Measurements from ENCODE around the gene THTPA.
A peak's percentile ranks its signal among the peaks of the same experiment; 100 is the strongest.

THTPA gene

DNA sequence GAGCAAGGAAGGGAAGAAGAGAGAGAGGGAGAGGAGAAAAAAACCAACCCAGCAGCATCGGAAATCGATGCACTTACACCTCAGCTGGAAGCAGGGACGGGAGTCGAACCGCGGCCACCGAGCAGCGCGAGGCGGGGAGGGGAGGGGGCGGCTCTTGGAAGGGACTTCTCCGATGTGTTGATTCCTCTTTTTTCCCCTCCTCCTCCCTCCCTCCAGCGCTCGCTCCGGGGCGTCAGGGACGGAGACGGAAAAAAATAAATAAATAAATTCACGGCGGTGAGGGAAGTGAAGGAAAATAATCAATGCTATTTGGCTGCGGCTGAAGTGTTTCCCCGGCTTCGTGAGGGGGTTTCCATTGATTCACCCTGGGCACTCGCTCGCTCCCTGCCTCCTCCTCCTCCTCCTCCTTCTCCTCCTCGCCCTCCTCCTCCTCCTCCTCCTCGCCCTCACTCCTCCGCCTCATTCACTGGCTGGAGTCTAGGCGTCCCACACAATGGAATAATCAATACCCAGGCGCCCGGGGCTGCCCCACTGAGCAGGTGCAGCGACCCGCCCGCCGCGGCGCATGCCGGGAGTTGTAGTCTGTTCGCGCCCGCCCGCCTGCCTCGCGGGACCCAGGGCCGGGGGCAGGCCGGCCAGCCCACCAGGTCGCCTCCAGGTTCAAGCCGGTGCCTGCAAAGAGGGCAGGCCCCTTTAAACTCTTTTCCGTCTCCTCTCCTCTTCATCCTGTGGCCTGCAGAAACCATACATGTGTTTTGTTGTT is 4.6 kb upstream of the THTPA start, which contains the start of gene ZFHX2:
Gene ZFHX2, minus strand, starts transcription at position 500 of the 763 bp plus-strand sequence. CDS start 16,440 bp downstream, outside the sequence.
- DNase-seq = peak; percentile 35 to 67 (median 46)

DNA sequence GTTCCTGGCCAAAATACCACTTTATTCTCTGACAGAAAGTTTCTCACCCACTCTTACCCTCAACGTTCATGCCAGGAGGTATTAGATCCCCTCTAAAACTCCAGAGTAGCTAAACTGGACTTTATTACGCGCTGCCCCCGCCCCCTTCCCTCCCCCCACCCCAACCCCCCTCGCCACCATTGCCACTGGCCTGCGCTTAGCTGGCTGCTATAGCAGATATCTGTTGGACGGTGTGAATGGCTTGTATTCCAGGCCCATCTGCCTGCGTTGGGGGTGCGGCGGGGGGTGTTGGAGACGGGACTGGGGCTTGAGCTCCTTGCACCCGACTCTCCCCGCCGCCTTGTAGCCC is 564 bp upstream of the THTPA start:
- no peak for DNase-seq

DNA sequence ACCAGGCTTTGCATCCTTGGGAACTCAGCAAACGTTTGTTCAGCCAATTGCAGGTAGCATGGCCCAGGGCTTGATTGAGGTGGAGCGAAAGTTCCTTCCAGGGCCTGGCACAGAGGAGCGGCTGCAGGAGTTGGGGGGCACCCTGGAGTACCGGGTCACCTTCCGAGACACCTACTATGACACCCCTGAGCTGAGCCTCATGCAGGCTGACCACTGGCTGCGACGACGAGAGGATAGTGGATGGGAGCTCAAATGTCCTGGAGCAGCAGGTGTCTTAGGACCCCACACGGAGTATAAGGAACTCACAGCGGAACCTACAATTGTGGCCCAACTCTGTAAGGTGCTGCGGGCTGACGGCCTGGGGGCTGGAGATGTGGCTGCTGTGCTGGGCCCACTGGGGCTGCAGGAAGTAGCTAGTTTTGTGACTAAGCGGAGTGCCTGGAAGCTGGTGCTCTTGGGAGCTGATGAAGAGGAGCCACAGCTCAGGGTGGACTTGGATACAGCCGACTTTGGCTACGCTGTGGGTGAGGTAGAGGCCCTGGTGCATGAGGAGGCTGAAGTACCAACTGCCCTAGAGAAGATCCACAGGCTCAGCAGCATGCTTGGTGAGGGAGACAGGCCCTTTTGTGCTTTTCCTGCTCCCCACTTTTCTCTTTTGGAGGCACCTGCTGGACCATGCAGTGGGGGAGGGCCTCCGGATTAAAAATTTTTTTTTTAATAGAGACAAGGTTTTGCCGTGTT is 799 bp downstream of the THTPA start:
- DNase-seq = no peak

DNA sequence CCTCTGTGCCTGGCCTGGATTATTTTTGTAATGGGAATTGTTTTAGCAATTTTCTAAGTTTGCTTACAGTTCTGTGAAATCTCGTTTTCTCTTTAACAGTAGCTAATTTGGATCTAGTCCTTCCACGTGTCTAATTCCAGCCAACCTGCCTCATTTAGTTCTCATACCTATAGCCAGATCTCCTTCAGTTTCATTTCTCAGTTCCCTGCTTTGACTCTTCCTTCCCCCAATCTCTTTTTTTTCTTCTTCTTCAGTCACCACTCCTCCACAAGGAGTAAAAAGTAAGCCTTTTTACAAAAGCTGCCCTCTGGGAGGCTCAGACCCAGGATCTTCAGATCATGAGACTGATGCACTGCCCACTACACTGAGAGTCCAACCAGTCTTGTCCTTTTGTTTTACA is 1.4 kb downstream of the THTPA start:
- no peak for DNase-seq

DNA sequence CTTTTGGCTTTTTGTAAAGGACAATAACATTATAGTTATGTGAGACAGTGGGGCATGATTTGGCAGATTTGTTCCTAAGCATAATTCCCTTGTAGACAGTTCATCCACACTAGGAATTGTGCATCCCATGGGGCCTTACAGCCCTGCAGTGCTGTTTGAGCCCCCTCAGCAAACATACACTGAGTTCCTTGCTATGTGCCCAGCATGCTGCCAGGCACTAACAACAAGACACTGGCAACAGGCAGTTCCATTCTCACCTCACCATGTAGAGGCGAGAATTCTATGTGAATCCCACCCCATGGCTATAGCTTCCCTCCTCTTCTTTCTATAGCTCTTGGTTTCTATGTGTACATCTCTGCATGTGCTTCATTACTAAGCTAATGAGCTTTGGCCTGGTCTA is 1.9 kb downstream of the THTPA start:
- DNase-seq = no peak

DNA sequence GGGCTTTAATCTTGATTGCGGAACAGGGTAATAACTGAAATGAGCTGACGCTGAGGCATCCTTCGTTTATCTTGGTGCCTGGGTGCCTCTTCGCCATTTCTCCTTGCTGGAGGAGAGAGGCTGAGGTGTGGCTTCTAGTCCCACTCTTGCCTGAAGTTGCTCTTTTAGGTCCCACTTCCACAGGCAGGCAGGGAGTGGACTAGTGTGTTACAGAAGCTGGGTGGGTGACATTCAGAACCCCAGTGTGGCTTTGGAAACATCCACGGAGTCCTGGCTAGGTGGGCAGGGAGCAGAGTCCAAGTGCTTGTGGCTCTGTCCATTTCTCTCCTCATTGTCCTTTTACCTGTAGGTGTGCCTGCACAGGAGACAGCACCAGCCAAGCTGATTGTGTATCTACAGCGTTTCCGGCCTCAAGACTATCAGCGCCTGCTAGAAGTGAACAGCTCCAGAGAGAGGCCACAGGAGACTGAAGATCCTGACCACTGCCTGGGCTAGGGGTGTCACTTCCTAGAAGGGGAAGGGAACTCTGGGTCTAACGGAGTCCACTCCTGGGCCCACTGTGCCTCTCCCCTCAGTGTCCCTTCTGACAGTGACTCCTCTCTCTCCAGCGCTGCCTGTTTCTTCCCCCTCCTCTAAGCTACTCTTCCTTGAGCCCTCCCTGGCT is 2.4 kb downstream of the THTPA start:
- DNase-seq = no peak

DNA sequence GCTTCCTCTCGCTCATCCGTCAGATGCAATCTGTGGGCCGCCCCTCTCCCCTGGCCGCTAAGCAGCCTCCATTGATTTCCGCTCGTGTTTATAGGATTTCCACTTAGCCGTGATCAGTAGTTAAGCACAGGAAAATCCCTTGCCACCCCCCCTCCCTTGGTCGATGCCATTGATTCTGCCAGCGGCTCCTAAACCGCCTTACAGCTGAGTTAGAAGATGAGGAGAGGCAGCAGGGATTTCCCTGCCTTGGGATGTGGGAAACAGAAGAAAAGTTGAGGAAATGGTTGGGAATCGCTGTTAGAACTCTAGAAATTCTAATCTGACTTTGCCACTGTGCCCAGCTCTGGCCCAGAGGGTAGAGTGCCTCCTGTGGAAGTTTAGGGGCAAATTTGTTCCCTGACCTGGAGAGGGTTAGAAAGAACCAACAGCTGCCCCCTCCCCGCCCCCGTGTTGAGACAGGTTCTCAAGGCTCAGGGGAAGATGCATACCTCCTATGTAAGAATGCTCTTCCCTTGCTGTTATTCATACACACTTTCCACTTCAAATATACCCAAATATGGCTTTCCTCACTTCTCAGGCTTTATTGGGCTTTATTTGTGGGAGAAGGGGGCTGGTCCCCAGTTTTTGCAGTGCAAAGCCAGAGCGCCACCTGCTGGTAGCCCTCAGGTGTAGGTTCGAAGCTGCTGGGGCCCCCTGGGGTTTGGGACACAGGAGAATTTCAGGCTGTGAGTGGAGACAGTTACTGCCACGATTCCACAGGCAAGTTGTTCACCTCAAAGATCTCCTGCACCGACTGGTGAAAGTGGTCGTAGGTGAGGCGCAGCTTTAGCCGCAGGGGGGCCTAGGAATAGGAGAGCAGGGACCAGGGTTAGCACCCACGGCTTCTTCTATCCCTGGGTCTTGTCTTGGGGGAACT is 3.2 kb downstream of the THTPA start:
- peak in 3 of 4 experiments; percentile 30 to 62 (median 50) for DNase-seq

DNA sequence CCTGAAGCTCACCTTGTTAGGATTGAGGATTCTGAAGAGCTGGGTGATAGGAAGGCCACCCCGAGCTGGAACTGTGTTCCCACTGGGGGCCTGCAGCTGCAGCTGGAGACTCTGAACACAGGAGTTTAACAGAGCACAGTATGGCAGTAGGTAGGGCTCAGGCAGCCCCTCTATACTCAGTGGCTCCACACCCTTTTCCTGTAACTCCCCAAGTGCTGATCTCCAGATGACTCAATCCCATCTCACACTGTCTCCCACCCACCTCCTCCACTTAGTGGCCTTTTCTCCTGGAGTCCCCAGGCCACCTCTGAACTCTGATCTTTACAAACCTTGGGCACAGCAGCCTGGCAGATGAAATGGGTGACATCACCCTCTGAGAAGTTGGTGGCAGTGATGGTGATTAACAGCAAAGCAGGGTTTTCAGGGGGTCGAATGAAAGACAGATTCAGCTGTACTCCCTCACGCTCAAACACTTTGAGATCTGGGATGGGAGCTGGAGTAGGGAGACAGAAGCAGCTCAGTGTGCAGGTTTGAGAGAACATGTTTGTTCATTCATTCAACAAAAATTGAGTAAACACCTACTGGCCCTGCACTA is 4.0 kb downstream of the THTPA start:
- no peak for DNase-seq

DNA sequence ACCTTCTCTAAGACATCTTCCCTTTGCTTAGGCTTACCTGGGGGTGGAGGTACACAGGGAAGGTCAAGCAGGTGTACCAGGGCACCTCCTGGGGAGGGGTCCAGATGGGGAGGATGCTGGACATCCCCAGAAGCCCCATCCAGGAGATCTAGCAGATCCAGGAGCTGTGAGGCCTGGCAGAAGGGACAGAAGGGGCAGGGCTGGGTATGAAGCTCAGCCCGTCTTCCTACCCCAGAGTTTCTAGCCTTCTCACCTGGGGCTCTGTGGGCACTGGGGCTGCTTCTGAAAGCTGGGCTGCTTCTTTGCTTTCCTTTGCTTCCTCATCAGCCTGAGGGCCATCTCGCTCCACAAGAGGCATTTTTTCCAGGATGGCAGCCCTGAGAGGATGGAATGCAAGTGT is 5.2 kb downstream of the THTPA start:
- DNase-seq = no peak

DNA sequence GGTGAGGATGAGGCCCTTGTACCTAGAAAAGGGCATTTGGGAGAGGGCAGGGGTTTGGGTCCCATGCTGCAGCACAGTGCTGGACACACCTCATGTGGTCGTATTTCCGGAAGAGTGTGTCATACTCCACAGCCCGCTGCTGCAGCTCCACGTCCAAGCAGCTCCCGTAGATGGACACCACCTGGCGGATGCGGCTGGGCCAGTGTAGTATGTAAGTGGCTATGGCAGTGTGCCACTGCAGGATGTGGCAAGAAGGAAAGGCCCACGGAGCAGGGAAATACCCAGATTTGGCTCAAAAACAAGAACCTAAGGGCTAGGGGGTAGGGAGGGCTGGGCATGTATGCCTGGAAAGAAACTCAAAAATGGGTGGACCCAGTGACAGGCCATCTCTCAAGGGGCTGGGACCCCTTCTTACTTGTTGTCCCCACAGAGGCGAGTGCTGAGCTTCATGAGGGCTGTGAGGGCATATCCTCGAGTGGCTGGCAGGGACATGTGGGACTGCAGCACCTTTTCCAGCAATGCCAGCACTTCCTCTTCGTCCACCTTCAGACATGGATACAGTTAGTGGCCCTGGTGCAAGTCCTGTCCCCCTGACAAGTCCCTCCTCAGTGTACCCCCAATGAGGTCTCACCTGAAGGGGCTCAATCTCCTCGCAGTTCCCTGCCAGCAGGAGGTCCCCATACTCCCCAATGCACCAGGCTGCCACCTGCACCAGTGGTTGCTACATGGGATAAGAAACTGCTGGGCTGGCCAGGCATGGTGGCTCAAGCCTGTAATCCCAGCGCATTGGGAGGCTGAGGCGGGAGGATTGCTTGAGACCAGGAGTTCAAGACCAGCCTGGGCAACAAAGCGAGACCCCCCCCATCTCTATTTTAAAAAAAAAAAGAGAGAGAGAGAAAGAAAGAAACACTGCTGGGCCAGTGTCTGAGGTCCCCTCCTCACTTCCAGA is 6.1 kb downstream of the THTPA start:
- DNase-seq = no peak

DNA sequence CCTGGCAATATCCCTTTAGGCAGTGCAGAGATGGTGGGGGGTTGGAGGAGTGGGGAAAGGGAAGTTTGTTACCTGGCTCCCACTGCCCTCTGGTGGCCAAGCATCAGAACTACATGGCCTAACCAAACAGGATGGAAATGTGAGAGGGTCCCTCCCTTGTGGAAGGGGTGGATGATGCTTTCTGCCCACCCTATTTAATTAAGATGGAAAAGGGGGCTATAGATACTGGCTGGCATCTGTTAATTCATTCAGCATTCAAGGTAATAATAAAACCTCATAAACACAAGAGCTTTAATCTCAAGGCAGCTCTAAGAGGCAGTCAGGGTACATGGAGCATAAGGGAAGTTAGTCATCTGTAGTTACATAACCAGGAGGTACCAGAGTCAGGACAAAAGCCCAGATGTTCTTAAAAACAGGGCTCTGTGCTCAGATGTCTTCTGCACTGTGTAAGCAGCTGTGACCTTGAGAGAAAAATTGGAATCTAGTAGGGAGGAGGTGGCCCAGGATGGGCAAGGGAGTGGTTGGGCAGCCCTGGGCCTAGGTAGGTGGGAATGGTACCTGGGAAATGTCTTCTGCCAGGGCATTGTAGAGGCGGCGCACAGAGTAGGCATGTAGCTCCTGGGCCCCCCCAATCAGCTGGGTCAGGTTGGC is 6.9 kb downstream of the THTPA start:
- peak in 3 of 4 experiments; percentile 24 to 40 (median 28) for DNase-seq

DNA sequence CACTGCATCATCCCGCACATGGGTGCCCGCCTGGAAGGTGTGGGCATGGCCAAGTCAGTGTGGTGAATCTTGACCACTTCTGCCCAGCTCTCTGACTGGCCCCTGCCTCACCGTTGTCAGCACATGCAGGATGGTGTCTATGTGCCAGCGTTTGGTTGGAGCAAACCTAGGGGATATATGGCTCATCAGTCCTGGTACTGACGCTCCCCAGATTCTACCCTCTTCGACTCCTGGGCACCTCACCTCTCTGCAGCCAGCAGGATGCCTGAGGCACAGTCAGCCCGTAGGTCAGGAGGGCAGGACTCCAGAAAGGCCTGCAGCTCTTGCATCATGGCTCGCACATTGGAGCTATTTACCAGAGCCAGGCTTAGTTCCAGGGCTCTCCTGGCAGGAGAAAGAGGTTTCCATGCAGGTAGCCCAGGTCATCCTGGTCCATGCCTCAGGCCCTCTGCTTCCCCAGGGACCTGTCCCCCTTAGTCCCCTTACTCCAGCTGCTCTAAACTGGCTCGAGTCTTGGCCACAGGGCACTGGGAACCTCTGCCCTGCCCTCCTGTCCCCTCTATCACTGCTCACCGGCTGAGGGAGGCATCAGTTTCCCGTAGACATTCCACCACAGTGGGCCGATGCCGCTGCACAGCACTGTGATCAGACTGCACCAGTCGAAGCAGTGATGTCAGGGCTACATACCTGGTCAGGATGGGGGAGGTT is 7.6 kb downstream of the THTPA start:
- DNase-seq = no peak

DNA sequence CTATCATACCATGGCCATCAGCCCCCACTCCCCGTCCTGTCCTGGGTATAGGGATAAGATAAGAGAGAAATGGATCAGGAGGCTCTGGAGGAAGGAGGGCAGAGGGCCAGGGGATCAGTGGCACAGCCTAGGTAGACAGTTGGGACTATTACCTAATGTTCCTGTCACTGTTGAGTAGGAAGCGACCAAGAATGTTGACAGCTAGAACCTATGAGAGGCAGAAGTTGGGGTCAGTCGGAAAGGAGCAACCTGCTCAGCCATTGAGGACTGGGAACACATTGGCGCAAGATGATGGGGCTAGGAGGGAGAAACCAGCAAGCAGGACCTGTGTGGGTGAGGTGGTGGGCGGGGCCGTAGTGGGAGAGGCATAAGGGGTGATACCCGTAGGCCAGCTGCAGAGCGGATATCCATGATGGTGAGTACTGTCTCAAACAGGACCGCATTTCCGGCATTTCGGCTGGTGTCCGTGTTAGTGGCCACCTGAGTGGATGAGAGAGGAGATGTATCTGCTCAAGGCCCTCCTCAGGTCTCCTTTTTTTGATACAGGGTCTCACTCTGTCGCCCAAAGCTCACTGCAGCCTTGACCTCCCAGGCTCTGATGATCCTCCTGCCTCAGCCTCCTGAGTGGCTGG is 8.2 kb downstream of the THTPA start:
- DNase-seq = no peak

DNA sequence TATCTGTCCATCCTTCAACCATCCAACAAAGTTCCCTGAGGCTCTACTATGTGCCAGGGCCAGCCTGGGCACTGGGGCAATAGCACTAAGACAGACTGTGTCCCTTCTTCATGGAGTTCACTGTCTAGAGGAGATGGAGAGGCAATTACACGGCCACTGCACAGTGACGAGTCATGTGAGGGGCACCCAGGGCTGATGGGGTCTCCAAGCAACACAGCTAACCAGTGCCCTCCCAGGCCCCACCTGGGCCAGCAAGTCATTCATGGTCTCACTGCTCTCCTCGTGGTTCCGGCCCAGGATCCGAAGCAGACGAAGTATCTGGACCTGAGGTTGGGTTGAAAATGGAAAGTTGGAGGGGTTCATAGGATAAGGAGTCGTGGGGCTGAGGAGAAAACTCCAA is 8.8 kb downstream of the THTPA start:
- DNase-seq = no peak

DNA sequence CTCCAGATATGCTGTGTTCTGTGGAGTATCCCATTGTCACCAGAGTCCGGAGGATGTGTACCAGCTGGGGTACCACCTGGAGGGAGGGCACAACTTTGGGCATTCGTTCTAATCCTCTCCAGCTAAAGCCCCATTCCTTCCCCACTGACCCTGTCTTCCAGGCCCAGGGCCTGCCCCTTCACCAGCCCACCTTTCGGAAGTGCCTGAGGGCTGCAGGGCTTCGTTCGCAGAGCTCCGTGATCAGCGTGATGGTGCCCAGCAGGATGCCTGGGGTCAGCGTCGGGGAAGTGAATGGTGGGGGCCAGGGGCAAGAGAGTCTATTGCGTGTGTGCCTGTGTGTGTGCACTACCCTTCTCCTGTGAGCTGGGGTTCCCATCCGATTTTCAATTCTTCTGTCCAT is 9.6 kb downstream of the THTPA start:
- DNase-seq = no peak

DNA sequence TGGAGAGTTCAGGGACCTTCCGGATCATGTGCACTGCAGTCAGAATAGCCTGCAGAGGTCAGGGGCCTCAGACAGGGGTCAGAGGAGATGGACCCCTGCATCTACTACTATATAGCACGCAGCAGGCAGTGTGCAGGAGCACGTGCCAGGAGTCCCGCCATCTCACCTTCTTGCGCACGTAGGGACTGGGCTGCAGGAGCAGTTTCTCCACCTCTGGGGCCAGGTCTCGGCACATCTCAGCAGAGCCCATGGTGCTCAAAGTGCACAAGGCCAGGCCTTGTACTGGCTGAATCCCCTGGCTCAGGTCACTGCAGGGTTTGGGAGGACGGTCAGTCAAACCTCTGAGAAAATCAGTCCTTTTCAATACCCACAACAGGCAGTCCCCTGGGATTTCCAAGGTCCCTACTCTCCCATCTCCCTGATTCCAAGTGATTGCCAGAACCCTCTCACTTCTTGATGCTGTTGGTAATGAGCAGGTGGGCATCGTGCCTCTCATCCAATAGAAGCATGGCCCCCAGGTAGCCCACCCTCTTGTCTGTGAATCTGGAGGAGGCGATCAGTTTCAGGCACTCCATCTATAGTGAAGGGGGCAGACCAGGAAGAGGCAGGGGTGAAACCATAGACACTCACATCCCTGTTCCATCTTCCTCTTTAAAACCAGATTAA is 10.2 kb downstream of the THTPA start:
- no peak for DNase-seq

DNA sequence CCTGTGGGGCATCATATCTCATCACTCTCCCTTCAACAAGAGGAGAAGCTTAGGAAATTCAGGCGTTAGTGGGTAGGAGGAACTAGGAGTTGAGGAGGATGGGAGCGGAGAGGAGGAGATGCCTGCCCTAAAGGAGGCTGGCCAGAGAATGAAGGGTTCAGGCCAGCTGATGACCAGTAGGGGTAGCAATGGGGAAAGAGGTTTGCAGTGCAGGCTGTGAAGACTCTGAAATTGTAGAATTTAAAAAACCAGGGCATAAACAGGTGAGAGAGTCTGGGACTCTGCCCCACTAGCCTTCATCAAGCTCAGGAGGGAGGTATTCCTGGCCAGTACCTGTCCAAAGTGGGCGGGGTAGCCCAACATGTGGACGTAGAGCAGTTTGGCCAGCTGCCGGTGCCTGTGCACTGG is 10.7 kb downstream of the THTPA start:
- no peak for DNase-seq

DNA sequence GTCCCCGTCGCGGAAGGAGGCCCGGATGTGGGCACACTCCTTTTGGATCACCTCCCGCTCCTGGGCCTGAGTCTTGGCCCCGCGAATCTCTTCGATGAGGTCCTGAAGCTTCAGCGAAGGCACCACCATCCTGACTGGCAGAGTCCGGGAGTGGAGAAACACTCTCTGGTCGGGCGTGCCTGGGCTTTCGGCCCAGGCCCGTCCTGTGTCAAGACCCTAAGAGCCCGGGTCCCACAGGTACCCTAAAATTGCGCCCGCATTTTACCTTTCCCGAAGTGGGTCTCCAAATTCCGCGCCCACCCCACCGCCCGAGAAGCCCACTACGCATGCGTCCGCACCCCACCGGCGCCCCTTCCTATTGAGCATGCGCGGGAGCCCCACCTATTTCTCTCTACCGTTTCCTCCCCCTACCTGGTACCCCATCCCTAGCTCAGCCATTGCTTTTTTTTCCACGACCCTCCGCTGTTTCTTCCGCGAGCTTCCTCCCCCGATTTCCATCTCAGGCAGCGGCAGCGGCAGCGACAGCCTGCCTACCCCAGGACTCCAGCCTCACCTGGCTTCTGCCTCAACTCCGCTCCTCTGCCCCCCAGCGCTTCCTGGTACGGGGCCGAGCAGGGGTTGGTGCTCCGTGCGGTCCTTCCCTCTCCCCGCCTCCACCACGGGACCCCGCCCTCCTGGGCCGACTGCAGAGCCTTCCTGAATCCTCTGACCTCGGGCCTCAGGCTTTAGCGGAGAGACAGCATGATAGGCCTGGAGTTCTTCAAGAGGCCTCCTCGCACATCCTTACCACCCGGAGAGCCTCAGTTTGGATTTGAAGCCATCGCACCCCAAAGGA is 11.3 kb downstream of the THTPA start, which contains the start of gene AP1G2:
Gene AP1G2, minus strand, starts transcription at position 606 of the 835 bp plus-strand sequence. Its CDS starts 477 bp downstream, at position 129.
- peak; percentile 64 to 76 (median 70) for DNase-seq

Measured in activated naive CD4-positive, alpha-beta T cell (primary cell).